T-helper 22 cell (primary cell): ENCODE measurements around the gene DLK1.

Source experiments
- DNase-seq: peaks from one replicate; pipeline ENCODE4 v3.0.0-alpha.2; 2020; ENCODE audit warnings: low read depth

The DLK1 gene

GRCh38 chr14:100734031-100734990 is 7.6 kb downstream of the DLK1 start:
- DNase-seq, result no peak

GRCh38 chr14:100735271-100735670 is 8.6 kb downstream of the DLK1 start:
- no peak for DNase-seq

DNA sequence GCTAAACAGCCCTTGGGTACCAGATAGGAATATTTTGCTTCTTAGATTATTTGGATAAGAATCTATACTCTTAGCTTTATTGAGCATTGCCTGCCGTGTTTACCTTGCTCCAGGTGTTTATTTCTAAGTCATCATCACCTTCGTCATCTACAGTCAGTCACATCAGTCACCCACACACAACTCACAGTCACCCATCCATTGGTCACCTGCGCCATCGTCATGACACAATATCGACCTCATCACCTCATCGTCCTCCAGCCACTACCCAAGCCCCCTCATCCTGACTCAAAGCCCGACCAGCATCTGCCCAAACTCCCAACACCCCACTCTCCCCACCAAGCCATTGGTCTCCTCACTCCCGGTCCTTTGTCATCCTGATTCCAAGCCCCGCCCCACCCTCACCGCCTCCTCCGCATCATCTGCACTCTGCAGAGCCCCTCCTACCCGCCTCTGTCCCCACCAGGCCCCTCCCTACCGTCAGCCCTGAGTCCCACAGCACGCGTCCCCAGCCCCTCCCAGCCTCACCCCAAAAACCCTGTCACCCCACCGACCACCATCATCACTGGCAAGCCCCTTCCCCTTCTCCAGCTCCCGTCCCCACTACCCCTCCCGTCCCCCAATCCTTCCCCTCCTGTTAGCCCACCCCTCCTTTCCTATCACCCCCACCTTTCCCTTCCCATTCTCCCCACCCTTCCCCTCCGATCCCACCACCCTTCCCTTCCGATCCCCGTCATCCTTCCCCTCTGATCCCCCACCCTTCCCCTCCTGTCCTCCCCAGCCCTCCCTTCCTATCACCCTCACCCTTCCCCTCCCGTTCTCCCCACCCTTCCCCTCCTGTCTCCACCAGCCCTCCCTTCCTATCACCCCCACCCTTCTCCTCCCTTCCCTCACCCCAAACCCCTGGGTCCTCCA is 9.8 kb downstream of the DLK1 start:
- DNase-seq, result no peak

DNA sequence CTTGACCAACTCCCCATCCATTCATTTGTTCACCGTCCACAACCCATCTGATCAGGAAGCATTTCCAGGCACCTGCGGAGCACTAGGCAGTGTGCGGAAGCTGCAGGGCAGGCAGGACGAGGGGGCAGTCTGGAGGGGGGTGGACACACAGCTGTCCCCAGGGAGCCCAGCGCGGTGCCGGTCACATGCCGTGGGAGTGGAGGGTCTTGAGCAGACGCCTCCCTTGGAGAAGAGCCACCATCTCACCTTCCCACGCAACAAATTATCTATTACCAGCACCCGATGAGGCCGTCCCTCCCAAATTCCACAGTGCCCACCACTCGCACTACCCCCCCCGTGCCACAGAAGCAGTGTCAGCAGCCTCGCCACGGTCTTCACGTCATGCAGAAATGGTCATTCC is 10.8 kb downstream of the DLK1 start:
- no peak for DNase-seq

- DNase-seq, result no peak
These were observed 11.6 kb downstream of the DLK1 start for GRCh38 chr14:100738269-100738691.

DNA sequence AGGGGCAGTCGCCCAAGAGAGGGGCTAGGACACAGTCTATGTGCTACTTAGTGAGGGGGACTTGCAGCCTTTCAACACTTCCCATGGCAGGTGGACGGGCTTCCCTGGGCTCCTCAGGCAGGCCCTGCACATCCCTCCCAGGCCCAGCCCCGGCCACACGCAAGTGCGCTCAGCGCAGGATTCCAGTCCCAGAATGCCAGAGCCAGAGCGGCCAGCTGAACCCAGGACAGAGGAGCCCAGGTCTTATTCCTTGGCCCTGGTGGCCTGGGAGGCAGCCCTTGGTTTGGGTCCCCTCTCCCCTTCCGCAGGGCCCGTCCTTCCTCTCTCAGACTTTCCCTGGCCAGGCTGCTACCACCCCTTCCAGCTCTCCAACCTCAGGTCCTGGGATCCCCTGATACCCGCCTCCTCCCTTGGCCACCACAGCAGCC is 12.0 kb downstream of the DLK1 start:
- DNase-seq, result no peak

GRCh38 chr14:100739306-100739705 is 12.6 kb downstream of the DLK1 start:
- no peak for DNase-seq

DNA sequence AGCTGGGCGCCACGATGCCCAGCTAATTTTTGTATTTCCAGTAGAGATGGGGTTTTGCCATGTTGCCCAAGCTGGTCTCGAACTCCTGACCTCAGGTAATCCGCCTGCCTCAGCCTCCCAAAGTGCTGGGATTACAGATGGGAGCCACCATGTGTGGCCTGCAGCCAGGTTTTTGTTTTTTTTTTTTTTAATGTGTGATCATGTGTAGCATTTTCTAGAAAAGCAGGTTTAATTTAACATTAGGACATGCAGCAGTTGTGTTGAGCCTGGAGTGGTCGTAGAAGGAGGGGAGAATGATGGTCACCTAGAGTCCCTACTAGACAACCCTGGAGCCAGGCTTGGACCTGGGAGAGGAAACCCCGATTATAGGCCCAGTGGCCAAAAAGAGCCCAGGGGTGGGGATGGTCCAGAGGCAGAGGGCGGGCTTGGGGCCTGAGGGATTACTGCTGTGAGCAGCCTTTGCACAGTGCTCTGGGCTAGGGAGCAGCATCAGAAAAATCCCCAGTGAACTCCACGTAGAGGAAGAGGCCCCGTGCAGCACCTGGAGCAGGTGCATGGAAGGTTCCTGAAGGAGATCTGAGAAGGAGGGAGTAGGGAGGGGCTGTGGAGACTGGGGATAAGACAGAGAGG is 13.6 kb downstream of the DLK1 start:
- DNase-seq, result no peak

GRCh38 chr14:100740929-100741328 is 14.2 kb downstream of the DLK1 start:
- DNase-seq, result no peak

- DNase-seq, result no peak
These were observed 15.3 kb downstream of the DLK1 start for GRCh38 chr14:100741966-100742365.

GRCh38 chr14:100746326-100746725 is 19.6 kb downstream of the DLK1 start:
- no peak for DNase-seq

- no peak for DNase-seq
These were observed 20.4 kb downstream of the DLK1 start for GRCh38 chr14:100747021-100747586.

DNA sequence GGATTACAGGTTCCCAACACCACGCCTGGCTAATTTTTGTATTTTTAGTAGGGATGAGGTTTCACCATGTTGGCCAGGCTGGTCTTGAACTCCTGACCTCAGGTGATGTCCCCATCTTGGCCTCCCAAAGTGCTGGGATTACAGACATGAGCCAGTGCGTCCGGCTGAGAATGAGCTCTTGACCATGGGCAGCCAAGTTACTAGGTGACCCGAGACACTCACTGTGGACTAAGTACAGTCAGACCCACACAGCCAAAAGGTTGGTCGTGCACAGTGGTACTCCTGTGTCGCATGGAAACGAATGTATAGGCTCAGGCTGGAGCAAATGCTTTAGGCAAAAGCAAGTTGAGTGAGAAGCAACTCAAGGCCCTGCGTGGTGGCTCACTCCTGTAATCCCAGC is 21.0 kb downstream of the DLK1 start:
- DNase-seq, result no peak

DNA sequence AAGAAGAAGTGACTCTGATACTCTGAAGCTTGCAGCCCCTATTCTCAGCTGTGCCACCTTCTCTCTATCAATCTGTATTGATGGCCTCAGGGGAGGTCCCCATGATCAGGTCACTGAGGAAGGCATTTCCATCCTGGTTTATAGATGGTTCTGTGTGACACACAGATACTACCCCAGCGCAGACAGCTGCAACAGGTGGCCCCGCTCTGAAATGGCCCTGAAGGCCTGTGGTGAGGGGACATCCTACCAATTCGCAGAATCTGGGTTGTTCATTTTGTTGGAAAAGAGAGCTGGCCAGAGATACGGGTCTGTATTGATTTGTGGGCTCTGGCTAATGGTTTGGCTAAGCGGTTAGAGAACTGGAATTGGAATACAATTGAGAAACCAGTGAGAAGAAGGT is 21.7 kb downstream of the DLK1 start:
- DNase-seq, result no peak

DNA sequence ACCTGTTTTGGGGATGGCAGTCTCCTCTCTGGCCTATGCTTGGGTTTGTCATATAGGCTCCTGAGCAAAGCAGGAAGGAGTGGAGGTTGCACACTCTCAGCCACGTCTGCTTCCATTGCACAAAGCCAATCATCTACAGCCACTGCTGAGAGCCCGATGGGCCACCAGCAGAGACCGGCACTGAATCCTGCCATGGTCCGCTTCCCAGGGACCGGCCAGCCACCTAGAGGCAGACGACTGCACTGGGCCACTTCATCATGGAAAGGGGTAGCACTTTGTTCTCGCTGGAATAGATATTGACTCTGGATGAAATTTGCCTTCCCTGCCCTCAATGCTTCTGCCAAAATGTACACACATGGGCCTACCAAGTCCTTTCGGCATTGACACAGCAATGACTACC is 22.3 kb downstream of the DLK1 start:
- DNase-seq, result no peak

- no peak for DNase-seq
These were observed 23.4 kb downstream of the DLK1 start for GRCh38 chr14:100749967-100750597.

GRCh38 chr14:100750762-100751699 is 24.3 kb downstream of the DLK1 start:
- DNase-seq, result no peak

- no peak for DNase-seq
These were observed 27.3 kb downstream of the DLK1 start for GRCh38 chr14:100754020-100754419.

DNA sequence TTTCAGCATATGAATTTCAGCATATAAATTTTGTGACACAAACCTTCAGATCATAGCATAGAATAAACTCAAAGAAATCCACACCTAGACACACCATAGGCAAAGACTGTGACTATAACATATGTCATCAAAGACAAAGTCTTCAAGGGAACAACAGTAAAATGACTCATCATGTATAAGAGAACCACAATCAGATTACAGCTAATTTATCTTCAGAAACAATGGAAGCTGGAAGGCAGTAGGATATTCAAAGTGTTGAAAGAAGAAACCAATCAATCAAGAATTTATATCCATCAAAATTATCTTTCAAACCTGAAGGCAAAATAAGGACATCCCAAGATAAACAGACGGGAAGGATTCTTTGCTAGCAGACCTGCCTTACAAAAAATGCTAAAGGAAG is 29.0 kb downstream of the DLK1 start:
- DNase-seq, result no peak

DNA sequence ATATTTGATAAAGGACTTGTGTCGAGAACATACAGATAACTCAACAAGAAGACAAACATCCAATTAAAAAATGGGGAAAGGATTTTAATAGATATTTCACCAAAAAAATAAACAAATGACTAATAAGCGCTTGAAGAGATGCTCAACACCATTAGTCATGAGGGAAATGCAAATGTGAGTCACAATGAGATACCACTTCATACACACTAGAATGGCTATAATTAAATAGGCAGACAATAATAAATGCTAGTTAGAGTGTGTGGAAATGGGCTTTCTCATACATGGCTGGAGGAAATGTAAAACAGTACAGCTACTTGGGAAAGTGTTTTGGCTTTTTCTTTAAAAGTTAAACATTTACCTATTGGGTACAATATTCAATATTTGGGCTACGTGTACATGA is 34.8 kb downstream of the DLK1 start:
- no peak for DNase-seq
